ENCODE data around the gene MYT1.

MYT1 gene

GRCh38 chr20:64219202-64219601 is 55.0 kb downstream of the MYT1 start:
- DNase-seq (ENCODE audit: low spot score): no peak

GRCh38 chr20:64219730-64220129 is 55.5 kb downstream of the MYT1 start:
- no peak for DNase-seq (ENCODE audit: low spot score)

GRCh38 chr20:64220420-64220819 is 56.2 kb downstream of the MYT1 start:
- no peak for DNase-seq (ENCODE audit: low spot score)

- peak; percentile 95 for DNase-seq (ENCODE audit: low spot score)
Measured at GRCh38 chr20:64220891-64221527, 56.8 kb downstream of the MYT1 start.

- DNase-seq (ENCODE audit: low spot score): peak; percentile 72
Measured at GRCh38 chr20:64222291-64222735, 58.1 kb downstream of the MYT1 start.

- peak; percentile 82 for DNase-seq (ENCODE audit: low spot score)
Measured at GRCh38 chr20:64222851-64223525, 58.7 kb downstream of the MYT1 start.

- peak; percentile 94 for DNase-seq (ENCODE audit: low spot score)
Measured at GRCh38 chr20:64223526-64224067, 59.3 kb downstream of the MYT1 start.

- DNase-seq (ENCODE audit: low spot score): peak; percentile 99
Measured at GRCh38 chr20:64224351-64225170, 60.3 kb downstream of the MYT1 start.

- DNase-seq (ENCODE audit: low spot score): peak; percentile 98
Measured at GRCh38 chr20:64225171-64225595, 60.9 kb downstream of the MYT1 start.

- peak; percentile 43 for DNase-seq (ENCODE audit: low spot score)
Measured at GRCh38 chr20:64225828-64226598, 61.8 kb downstream of the MYT1 start.

- peak; percentile 98 for DNase-seq (ENCODE audit: low spot score)
Measured at GRCh38 chr20:64226686-64227580, 62.7 kb downstream of the MYT1 start.

- peak; percentile 63 for DNase-seq (ENCODE audit: low spot score)
Measured at GRCh38 chr20:64228086-64228653, 63.9 kb downstream of the MYT1 start.

- peak; percentile 49 for DNase-seq (ENCODE audit: low spot score)
Measured at GRCh38 chr20:64228751-64229506, 64.7 kb downstream of the MYT1 start.

- DNase-seq (ENCODE audit: low spot score): peak; percentile 78
Measured at GRCh38 chr20:64229507-64230061, 65.3 kb downstream of the MYT1 start.

GRCh38 chr20:64230461-64231145 is 66.4 kb downstream of the MYT1 start:
- DNase-seq (ENCODE audit: low spot score): no peak

- no peak for DNase-seq (ENCODE audit: low spot score)
Measured at GRCh38 chr20:64231621-64232550, 67.6 kb downstream of the MYT1 start.

- DNase-seq (ENCODE audit: low spot score): peak; percentile 71
Measured at GRCh38 chr20:64232794-64233193, 68.5 kb downstream of the MYT1 start.
